Measurements from ENCODE around the gene AGBL4. TPM values are rescaled to one million over a fixed set of nuclear protein-coding genes. Genes with fewer than 3 reads are reported as not detected.

The AGBL4 gene
- total RNA-seq, 1 experiment from 2014 or later: not detected

GRCh38 chr1:48996311-48996710 is 1027.4 kb downstream of the AGBL4 start:
- no peaks in the 10 kb centered on the region for H3K27me3 ChIP-seq (ENCODE audit: insufficient read depth, low read length)
- DNase-seq (ENCODE audit: low read depth, low spot score) (no peak), ATAC-seq (no peak)
- intact Hi-C loops (cut with micrococcal nuclease): no loop called here
- no peaks in the 10 kb centered on the region for H3K9me2 ChIP-seq (ENCODE audit: insufficient read depth)
- no peaks in the 10 kb centered on the region; a peak in 1 of 4 replicates for H3K9me3 ChIP-seq (ENCODE audit: control insufficient read depth in 1 of 2, insufficient read depth in 1 of 2, low read depth in 1 of 2, low read length in 2 of 2)
- H3K27ac ChIP-seq (ENCODE audit: low read depth, low read length): no peak overlapping the region
- H3K4me1 ChIP-seq (ENCODE audit: control insufficient read depth in 1 of 2, insufficient read depth in 2 of 2, low read length in 2 of 2): no peaks in the 10 kb centered on the region
- H3K4me2 ChIP-seq (ENCODE audit: low read length): no peak overlapping the region
- no peaks in the 10 kb centered on the region for H3K36me3 ChIP-seq (ENCODE audit: control insufficient read depth in 1 of 2, insufficient read depth in 2 of 2, low read length in 2 of 2)
- H3K79me2 ChIP-seq (ENCODE audit: insufficient read depth, low read length): no peaks in the 10 kb centered on the region
- ChIA-PET POLR2A (no interaction called here), RAD21 (ENCODE audit: low non-redundant PET in 1 of 2, low total read pairs in 2 of 2, uncharacterized antibody in 2 of 2, unreplicated experiment in 2 of 2) (no interaction called here), CTCF (no interaction called here)
- H3K9ac ChIP-seq (ENCODE audit: low read length): no peak overlapping the region
- H4K20me1 ChIP-seq (ENCODE audit: insufficient read depth): no peaks in the 10 kb centered on the region
- BruUV-seq (replicated peaks): no TSS peak
- H3K4me3 ChIP-seq (replicated peaks in 1 of 2; ENCODE audit: low read depth in 1 of 2, low read length in 2 of 2): no peak overlapping the region
- TF ChIP-seq CBX3 (IDR thresholded peaks at IDR 0.05; ENCODE audit: low read depth) (no peak), JUND (IDR thresholded peaks at IDR 0.05) (no peak), POLR2AphosphoS5 (IDR thresholded peaks at IDR 0.05; ENCODE audit: low read depth, low read length) (no peak), TCF7L2 (IDR thresholded peaks at IDR 0.05; ENCODE audit: borderline replicate concordance, extremely low read depth, insufficient read depth, insufficient read length) (no peak), MAX (IDR thresholded peaks at IDR 0.05) (no peak), ZFX (IDR thresholded peaks at IDR 0.05) (no peak), YY1 (IDR thresholded peaks at IDR 0.05; ENCODE audit: extremely low read depth, insufficient replicate concordance, low read depth, low read length) (no peak), CEBPB (IDR thresholded peaks at IDR 0.05; ENCODE audit: low read depth) (no peak), SP1 (IDR thresholded peaks at IDR 0.05; ENCODE audit: low read depth) (no peak), SIN3A (IDR thresholded peaks at IDR 0.05; ENCODE audit: low read depth) (no peak), FOSL1 (IDR thresholded peaks at IDR 0.05; ENCODE audit: low read depth) (no peak), SRF (IDR thresholded peaks at IDR 0.05; ENCODE audit: low read depth) (no peak), EZH2phosphoT487 (IDR thresholded peaks at IDR 0.05; ENCODE audit: borderline replicate concordance) (no peak)
- TF ChIP-seq, protein P1, sequence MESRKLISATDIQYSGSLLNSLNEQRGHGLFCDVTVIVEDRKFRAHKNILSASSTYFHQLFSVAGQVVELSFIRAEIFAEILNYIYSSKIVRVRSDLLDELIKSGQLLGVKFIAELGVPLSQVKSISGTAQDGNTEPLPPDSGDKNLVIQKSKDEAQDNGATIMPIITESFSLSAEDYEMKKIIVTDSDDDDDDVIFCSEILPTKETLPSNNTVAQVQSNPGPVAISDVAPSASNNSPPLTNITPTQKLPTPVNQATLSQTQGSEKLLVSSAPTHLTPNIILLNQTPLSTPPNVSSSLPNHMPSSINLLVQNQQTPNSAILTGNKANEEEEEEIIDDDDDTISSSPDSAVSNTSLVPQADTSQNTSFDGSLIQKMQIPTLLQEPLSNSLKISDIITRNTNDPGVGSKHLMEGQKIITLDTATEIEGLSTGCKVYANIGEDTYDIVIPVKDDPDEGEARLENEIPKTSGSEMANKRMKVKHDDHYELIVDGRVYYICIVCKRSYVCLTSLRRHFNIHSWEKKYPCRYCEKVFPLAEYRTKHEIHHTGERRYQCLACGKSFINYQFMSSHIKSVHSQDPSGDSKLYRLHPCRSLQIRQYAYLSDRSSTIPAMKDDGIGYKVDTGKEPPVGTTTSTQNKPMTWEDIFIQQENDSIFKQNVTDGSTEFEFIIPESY (IDR thresholded peaks at IDR 0.05; ENCODE audit: extremely low read depth, insufficient replicate concordance, low read length): no peak
- H2AFZ ChIP-seq (ENCODE audit: low read depth, low read length, poor library complexity, severe bottlenecking): no peak overlapping the region

All from HCT116 (cell line).